Measurements from ENCODE around the gene TYK2. TPM values are rescaled to one million over a fixed set of nuclear protein-coding genes. Genes with fewer than 3 reads are reported as not detected.

TYK2 gene
- total RNA-seq, result 156 TPM

GRCh38 chr19:10380313-10381102 lies at the start of gene TYK2:
Gene TYK2, minus strand, starts transcription at chr19:10380572. Its CDS starts 2,166 bp downstream, at chr19:10378406.

GRCh38 chr19:10420444-10421239 lies 40.3 kb upstream of the TYK2 start, which contains the start of gene PDE4A:
Gene PDE4A, plus strand, starts transcription at chr19:10420538. Its CDS starts 227 bp downstream, at chr19:10420765.

GRCh38 chr19:10403137-10404021 lies 23.0 kb upstream of the TYK2 start, which contains the start of gene CDC37:
Gene CDC37, minus strand, starts transcription at chr19:10403542. Its CDS starts 63 bp downstream, at chr19:10403479.

GRCh38 chr19:10339380-10339960 lies 40.9 kb downstream of the TYK2 start, which contains the start of gene ICAM3:
Gene ICAM3, minus strand, starts transcription at chr19:10339624. Its CDS starts 10 bp downstream, at chr19:10339614.

GRCh38 chr19:10332965-10333757 lies 47.2 kb downstream of the TYK2 start, which contains the start of gene RAVER1:
Gene RAVER1, minus strand, starts transcription at chr19:10333529. Its CDS starts 22 bp downstream, at chr19:10333507.

GRCh38 chr19:10315335-10316214 lies 64.8 kb downstream of the TYK2 start, which contains the start of gene FDX2:
Gene FDX2, minus strand, starts transcription at chr19:10316015. Its CDS starts 19 bp downstream, at chr19:10315996.

GRCh38 chr19:10309423-10309822 lies 70.9 kb downstream of the TYK2 start, which contains the start of gene ZGLP1:
Gene ZGLP1, minus strand, starts transcription at chr19:10309815.

Small RNA genes lying within 50 kb of the gene (small RNA-seq; reads per million reads assigned to genes)
- gene AC011511.1 (ENCODE audit: low replicate concordance) (not detected), gene AC011511.4 (ENCODE audit: low replicate concordance) (not detected)

Other genes with a start within 250 kb of the TYK2 start
- 56.9 TPM for gene DNMT1, start 185.6 kb downstream of the TYK2 start, total RNA-seq
- gene S1PR2, start 149.2 kb downstream of the TYK2 start, total RNA-seq, result 13.9 TPM
- 30.4 TPM for gene MRPL4, start 128.4 kb downstream of the TYK2 start, total RNA-seq
- gene ICAM1, start 109.5 kb downstream of the TYK2 start, total RNA-seq, result 53.6 TPM
- 3.0 TPM for gene ICAM4, start 93.6 kb downstream of the TYK2 start, total RNA-seq
- 2.2 TPM for gene ICAM5, start 90.6 kb downstream of the TYK2 start, total RNA-seq
- 6.8 TPM for gene ZGLP1, start 70.8 kb downstream of the TYK2 start, total RNA-seq
- 20.7 TPM for gene FDX2, start 64.6 kb downstream of the TYK2 start, total RNA-seq
- gene RAVER1, start 47.0 kb downstream of the TYK2 start, total RNA-seq, result 33.8 TPM
- 17.2 TPM for gene ICAM3, start 40.9 kb downstream of the TYK2 start, total RNA-seq
- 98.3 TPM for gene CDC37, start 23.0 kb upstream of the TYK2 start, total RNA-seq
- 4.8 TPM for gene PDE4A, start 40.0 kb upstream of the TYK2 start, total RNA-seq
- 56.5 TPM for gene KEAP1, start 122.8 kb upstream of the TYK2 start, total RNA-seq
- 1.7 TPM for gene S1PR5, start 136.9 kb upstream of the TYK2 start, total RNA-seq
- gene ATG4D, start 163.3 kb upstream of the TYK2 start, total RNA-seq, result 24.1 TPM
- 22.5 TPM for gene KRI1, start 185.4 kb upstream of the TYK2 start, total RNA-seq
- gene CDKN2D, start 188.4 kb upstream of the TYK2 start, total RNA-seq, result 24.2 TPM
- gene AP1M2, start 206.7 kb upstream of the TYK2 start, total RNA-seq, result 39.8 TPM
- 151 TPM for gene SLC44A2, start 245.0 kb upstream of the TYK2 start, total RNA-seq

Measured in metanephros (tissue), 2 donors.